NCI-H2081 (cell line): Measurements from ENCODE around the gene ATIC.

ENCODE experiments used
- DNase-seq, 2 experiments: peaks; one replicate each; lab custom pipeline; 2025; lab: John Stamatoyannopoulos, UW

ATIC gene

DNA sequence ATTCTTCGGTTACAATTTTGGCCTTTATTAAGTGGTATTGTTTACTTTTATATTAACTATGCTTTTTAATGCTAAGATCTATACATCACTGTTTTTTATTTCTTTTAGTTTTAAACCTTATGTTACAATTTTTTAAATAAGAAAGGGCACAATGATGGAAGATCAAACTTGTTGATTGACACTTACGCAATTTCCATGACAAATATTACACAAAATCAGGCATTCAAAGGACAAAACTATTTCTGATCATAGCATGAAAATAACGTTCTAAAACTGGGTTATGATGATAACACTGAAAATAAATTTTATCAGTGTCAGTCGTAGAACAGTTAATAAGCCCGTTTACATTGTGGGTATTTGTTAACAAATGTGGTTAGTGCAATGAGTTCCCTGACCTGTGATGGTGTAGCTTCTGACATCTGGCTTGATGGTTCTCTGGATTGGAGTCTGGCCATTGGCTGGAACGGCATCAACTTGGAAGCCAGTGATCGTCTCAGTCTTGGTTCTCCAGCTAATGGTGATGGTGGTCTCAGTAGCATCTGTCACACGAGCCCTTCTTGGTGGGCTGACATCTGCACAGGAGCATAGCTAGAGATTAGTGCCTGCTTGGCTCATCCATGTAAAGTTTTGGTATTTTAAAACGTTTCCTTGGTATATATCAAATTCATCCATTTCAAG is 64.4 kb downstream of the ATIC start:
- no peak for DNase-seq

DNA sequence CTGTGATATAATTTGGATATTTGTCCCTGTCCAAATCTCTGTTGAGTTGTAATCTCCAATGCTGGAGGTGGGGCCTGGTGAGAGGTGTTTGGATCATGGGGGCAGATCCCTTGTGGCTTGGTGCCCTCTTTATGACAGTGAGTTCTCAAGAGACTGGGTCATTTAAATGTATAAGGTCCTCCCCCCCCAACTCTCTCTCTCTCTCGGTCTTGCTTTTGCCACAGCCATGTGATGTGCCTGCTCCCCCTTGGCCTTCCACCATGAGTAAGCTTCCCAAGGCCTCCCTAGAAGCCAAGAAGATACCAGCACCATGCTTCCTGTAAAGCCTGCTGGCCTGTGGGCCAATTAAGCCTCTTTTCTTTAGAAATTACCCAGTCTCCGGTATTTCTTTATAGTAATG is 65.4 kb downstream of the ATIC start:
- no peak for DNase-seq

DNA sequence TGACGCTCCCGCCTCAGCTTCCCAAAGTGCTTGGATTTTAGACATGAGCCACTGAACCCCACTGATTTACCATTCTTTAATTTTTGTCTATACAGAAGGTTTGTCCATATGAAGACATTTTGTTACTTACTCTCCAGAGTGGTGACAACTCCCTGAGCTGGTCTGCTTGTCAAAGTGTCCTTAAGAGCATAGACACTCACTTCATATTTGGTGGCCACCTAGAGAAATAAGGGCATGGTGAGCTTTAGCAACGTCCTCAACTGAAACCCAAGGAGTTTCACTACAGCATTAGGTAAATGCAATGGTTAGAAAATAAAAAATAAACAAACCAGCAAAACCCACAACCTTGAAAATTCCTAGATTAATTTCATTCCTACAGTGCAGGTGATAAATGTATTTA is 66.2 kb downstream of the ATIC start:
- DNase-seq = no peak

DNA sequence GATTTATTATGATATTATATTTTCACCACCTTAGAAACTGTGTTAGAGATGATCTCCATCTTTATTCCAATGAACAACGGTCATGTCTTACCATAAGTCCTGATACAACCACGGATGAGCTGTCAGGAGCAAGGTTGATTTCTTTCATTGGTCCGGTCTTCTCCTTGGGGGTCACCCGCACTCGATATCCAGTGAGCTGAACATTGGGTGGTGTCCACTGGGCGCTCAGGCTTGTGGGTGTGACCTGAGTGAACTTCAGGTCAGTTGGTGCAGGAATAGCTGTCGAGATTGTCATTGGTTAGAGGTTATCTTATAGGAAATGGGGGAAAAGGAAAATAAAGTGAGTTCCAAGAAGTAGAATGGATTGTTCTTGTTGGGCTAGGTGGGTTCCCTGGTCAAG is 67.2 kb downstream of the ATIC start:
- no peak for DNase-seq

DNA sequence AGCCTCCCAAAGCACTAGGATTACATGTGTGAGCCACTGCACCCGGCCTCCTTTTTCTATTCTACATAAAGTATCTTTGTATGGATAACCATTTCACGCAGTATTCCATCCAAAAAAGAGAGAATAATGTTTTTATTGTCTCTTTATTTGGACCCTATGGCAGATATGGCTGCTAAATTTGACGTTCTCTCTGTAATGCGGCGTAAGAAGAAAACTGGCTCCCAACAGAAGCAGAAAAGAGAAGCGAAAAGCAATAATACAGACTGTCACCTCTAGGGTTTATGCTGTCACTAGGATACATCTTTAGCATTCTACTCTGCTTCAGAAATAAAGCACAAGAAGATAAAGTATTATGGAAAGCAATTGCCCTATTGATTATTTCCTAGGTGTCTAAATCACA is 68.1 kb downstream of the ATIC start:
- no peak for DNase-seq

DNA sequence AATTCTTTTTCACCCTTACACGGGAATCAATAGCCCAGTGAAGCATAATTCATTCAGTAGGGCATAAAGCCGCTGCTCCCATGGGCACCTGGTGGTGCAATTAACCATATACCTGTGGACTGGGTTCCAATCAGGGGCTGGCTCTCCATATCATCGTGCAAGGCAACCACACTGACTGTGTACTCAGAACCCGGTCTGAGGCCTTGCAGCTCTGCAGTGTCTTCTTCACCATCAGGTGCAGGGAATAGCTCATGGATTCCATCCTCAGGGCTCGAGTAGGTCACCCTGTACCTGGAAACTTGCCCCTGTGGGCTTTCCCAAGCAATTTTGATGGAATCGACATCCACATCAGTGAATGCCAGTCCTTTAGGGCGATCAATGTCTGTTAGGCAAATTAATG is 68.8 kb downstream of the ATIC start:
- no peak for DNase-seq

DNA sequence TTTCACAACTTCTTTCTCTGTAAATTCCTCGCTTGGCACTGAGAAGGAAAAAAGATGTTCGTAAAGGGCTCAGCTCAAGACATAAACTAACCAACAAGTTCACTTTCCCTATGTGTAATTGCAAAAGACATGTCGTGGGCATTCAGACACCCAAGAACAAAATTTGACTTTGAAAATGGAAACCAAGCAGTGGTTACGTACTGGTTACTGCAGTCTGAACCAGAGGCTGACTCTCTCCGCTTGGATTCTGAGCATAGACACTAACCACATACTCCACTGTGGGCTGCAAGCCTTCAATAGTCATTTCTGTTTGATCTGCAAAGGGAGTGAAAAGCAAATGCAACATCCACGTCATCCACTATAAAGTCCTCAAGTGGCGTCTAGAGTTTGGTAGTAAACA is 70.2 kb downstream of the ATIC start:
- DNase-seq = no peak

DNA sequence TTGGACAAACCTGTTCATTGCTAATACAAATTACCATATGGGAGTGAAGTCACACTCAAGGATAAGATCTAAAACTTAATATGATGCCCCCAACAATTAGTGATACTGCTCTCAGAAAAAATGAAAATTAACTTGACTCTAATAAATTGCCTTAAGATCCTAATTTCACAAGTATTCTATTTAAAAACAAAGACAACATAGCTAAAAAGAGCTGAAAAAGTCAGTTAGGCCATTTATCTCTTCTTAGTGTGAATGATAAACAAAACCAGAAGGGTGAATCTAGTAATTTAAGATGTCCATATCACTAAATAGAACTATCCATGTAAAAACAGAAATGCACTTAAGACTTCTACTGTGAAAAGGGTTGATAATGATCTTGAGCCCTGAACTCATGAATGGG is 70.6 kb downstream of the ATIC start:
- DNase-seq = no peak

DNA sequence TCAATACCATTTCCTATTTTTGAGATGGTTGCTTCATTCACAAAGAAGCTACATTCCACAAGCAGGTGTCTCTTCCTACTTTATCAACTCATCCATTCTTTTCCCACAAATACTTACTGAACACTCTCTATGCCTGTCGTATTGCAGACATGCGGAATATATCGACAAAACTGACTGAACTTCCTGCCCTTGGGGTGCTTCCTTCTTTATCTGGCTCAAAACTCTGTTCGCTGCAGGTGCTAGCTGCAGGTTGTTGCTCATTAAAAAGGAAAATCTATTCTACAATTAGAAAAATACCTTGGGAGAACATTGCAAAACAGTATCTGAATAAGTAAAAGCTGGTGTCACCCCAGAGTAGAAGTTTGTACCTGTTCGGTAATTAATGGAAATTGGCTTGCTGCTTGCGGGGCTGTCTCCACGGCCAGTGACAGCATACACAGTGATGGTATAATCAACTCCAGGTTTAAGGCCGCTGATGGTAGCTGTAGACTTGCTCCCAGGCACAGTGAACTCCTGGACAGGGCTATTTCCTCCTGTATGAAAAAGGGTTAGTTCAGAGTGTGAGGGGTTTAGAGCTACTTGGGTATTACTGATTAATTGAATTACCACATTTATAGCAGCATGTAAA is 71.9 kb downstream of the ATIC start:
- no peak for DNase-seq

DNA sequence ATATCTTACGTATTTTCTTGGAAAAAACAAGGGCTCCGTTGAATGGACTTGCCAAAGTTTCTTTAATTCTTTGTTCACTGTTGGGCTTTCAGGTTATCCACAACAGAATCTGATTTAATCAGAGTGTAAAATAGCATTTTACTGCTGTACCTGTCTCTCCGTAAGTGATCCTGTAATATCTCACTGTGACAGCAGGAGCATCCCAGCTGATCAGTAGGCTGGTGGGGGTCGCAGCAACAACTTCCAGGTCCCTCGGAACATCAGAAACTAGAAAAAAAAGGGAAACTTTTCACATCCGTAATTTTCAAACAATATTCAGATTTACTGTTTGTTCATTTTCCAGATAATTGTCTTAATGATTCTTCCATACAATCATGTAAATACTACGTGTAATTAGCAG is 72.9 kb downstream of the ATIC start:
- DNase-seq = no peak

DNA sequence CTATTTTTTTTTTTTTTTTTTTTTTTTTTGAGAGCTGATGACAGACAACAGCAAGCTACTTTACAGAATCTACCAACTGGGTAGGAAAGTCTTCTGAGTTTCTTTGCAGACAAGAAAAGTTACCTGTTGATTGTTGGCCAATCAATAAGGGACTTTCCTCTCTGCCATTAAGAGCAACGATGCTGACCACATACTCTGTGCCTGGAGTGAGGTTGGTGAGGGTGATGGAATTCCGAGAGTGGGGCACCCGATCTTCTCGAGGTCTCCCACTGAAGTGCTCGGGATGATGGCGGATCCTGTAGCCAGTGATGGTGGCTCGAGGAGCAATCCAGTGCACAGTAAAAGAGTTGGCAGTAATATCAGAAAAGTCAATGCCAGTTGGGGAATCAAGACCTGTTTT is 74.7 kb downstream of the ATIC start:
- DNase-seq = no peak

DNA sequence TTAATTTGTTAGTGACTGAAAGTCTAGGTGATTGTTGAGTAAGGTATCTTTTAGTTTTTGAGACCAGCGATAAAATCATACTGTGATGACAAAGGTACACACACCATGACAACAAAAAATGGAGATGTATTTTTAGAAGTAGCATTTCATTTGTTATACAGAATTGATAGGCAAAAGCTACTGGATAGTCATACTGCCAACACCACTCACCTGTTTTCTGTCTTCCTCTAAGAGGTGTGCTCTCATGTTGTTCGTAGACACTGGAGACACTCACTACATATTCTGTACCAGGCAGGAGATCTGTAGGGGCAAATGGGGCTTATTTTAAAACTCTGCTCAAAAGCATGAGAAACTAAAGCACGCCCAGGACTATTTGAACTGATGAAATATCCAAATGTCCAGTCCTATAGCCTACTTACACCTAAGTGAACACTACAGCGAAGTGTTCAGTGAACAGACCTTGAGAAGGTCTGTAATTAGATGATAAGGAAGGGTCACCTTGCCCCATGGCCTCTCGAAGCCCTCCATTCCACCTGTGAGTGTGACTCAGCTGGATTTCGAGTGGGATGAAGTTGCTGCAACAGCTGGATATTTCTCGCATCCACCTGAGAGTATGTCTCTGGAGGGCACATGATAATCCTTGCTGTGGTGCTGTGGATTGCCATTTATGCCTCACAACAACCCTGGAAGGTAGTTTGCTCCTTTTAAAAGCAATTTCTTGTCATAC is 76.3 kb downstream of the ATIC start:
- DNase-seq = no peak

DNA sequence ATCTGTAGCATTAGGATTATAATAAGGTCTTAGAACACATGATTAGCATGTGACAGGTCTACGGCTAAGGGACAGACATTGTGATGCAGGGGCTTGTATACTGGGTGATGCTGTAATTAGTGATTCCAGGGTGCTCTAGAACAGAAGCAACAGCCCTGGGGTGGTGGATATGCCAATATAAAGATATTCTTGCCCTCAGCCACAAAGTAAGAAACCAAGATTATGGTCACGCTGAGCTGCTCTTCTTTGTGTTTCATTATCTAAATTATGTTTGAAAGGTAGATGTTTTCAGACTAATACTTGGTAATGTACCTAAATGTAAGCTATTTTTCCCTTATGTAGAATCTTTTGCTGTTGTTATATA is 78.7 kb downstream of the ATIC start:
- DNase-seq = no peak

DNA sequence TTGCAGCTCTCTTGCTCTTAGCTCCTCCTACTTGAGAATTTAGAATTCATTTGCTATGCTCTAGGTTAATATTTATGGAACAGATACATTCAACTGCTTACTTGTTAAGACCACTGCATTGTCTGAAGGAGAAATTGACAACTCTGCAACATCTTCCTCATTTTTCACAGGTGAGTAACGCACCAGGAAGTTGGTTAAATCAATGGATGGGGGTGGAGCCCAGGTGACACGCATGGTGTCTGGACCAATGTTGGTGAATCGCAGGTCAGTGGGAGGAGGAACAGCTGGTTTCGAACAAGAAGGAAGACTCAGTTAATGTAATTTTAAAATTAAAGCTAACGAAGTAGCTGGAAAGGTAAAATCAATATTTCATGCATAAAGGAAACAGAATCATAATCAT is 79.7 kb downstream of the ATIC start:
- DNase-seq = no peak

DNA sequence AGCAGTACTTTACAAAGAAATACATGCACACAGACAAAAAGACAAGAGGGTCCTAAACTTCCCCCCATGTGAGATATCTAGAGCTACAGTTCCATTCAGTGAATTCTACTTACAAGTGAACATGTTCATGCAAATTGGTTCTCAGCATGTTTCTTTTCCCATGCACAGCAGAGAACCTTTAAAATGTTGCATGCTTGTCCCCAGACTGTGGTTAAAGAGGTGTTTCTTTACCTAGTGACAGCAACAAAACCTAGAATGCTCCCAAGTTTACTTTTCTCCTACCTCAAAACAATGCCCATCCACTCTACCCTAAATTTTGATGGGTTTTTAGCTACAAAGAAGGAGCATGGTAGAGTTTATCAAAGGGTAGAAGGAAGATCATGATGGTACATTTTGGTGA is 80.3 kb downstream of the ATIC start:
- no peak for DNase-seq

DNA sequence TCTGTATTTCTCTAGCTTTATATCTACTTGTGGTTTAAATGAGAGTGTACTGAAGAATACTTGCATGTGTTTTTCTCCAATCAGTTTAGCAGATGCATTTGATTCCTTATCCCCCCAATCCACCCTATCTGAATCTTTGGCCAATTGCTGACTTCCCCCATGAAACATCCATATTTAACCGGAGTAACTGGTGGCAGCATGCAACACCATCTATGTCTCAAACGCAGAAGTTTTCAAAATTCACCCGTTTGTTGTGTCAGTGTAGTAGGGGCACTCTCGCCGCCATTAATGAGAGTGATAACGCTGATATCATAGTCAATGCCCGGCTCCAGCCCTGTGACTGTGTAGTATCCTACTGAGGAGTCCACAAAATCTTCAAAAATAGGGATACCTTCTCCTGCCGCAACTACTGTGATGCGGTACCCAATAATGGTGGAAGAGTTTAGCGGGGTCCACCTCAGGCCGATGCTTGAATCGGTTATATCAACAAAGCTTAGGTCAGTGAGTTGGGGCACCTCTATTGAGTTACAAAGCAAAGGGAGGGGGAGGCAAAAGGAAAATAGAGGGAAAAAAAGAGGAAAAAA is 80.9 kb downstream of the ATIC start:
- DNase-seq = no peak

DNA sequence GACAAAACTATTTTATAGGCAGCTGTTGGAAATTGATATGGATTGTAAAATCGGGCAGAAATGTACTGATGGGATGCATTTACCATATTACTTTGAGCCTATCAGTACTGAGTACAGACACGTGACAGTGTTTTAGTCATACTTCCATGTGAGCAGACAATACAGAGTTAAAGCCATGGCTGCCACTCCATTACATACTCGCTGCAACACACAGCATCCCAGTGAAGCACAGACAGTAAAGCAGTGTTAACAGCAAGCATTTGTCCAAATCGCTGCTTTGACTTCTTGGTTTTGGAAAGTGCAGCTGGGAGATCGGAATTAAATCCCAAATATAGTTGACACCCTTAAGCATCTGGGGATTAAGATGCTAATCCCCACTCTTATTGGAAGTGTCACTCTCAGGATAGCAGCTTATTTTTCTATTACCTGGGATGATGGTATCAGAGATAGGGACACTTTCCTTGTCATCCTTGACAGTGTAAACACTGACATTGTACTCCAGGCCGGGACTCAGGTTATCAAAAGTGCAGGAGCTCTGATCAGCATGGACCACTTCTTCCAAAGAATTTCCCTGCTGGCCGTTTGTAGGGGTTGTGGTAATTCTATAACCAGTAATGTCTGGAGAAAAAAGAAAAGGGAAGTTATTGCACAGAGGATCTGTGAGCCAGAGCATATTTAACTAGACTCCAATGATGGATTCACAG is 82.4 kb downstream of the ATIC start:
- no peak for DNase-seq

DNA sequence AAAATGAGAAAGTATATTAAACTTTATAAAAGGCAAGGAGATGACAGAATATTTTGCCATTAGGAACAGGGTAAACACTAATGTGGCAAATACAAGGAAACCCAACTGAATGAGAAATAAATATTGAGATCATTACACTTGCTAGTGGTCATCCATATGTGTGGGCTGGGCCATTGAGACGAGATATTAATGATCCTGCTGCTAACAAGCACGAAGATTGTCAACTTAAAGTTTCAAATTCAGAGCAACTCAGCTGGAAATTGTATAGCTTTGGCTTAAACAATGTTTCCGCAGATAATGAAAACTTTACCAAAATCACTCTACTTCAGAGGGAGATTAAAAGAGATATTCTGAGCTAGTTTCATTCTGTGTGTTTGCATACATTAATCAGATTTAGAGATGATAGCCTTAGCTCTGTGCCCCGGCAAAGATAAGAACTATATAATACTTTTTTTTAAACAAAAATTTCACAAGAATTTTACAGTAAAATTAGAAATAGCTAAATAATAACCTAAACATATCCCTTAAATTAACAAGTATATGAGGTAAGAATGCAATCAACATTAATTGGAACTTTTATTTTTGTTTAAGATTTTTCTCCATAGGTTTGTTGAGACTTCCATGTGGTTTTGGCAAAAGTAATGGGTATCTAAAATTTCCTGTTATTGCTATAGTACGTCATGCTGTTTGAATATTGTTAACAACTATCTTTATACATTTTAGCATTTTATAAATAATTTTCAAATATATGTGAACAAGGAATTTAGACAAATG is 84.0 kb downstream of the ATIC start:
- no peak for DNase-seq

DNA sequence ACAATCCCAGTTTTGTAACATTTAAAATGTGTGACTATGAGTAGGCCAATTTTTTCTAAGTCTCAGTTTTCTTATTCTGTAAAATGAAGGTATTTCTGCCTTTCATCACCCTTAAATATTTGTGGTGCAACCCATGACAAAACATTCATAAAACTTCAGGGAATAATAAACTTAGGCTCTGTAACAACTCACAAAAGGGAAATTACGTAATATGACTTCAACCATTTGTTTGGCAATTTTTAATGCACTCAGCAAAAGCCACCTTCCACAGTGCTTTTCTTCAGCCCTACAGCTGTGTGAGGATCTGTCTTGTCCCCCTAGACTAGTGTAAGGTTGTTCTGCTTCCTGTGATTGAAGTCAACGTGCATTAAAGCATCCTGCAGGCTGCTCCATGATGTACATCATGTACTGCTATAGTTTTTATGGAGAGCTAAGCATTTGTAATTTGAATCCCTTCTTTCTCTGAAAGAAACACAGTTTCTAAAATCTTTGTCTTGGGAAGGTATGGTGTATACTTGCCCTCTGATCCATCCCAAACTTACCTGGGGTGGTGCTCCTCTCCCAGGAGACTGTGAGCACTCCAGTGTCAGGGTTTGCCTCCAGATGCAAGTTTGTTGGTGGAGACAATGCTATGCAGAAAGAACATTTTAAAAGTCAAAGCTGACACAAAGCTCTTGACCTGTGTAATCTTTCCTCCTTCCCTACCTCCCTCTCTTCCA is 84.9 kb downstream of the ATIC start:
- DNase-seq = no peak

DNA sequence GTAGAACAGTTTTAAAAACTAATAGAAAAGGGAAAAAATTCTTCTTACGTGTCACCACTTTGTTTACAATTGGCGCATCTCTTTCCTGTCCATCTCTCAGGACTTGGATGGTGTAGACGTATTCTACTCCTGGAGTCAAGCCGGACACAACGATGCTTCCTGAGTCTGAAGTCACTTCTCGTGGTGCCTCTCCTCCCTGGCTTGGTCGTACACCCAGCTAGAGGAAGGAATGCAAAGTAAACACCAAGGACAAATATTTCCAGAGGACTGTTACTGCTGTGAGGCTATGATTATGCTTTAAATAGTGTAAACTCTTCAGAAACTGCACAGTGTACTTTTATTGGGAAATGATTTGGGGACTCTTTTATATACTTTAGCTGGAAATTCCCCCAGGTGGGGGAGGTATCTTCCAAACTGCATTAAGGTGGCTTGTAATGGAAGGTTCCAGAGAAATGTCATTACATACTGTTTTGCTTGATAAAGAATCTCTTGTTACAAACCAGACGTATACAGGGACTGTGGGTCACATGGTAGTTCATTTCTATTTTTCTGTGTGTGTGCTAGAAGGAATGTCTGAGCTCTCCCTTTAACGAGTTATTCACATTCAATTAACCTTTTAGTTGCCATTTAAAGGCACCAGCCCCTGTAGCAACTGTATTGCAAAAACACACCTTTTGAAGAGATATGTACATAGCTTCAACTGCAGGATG is 85.9 kb downstream of the ATIC start:
- DNase-seq = no peak
